GM21529 (cell line): ENCODE measurements around the gene MUC5B.
"Not testable (repeated sequence)": the region's sequence is repeated elsewhere in the genome, so short reads cannot be mapped to it uniquely, and the experiment has no call there.

Experiments used
- ATAC-seq: cut with Tn5 transposase; IDR thresholded peaks from one replicate; pipeline ENCODE4 v1.9.1; 2021; ENCODE audit not compliant: unreplicated experiment

MUC5B gene

GRCh38 chr11:1262172-1263006 lies 39.5 kb downstream of the MUC5B start:
- peak; percentile 96 for ATAC-seq

GRCh38 chr11:1263010-1263409 lies 40.1 kb downstream of the MUC5B start:
- no peak for ATAC-seq

DNA sequence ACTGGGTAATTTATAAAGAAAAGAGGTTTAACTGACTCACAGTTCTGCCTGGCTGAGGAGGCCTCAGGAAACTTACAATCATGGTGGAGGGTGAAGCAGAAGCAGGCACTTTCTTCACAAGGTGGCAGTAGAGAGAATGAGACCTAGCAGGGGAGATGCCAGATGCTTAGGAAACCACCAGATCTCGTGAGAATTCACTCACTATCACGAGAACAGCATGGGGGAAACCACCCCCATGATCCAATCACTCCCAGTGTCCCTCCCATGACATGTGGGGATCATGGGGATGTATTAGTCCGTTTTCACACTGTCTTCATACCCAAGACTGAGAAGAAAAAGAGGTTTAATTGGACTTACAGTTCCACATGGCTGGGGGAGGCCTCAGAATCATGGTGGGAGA lies 41.6 kb downstream of the MUC5B start:
- ATAC-seq, result not testable (repeated sequence)

- ATAC-seq, result not testable (repeated sequence)
These were observed 42.6 kb downstream of the MUC5B start for GRCh38 chr11:1265480-1265879.

DNA sequence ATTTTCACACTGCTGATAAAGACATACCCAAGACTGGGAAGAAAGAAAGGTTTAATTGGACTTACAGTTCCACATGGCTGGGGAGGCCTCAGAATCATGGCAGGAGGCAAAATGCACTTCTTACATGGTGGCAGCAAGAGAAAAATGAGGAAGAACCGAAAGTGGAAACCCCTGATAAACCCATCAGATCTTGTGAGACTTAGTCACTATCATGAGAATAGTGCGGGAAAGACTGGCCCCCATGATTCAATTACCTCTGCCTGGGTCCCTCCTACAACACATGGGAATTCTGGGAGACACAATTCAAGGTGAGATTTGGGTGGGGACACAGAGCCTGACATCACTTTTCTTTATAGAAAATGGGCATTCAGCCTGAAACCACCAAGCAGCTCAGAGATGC lies 44.1 kb downstream of the MUC5B start:
- not testable (repeated sequence) for ATAC-seq

DNA sequence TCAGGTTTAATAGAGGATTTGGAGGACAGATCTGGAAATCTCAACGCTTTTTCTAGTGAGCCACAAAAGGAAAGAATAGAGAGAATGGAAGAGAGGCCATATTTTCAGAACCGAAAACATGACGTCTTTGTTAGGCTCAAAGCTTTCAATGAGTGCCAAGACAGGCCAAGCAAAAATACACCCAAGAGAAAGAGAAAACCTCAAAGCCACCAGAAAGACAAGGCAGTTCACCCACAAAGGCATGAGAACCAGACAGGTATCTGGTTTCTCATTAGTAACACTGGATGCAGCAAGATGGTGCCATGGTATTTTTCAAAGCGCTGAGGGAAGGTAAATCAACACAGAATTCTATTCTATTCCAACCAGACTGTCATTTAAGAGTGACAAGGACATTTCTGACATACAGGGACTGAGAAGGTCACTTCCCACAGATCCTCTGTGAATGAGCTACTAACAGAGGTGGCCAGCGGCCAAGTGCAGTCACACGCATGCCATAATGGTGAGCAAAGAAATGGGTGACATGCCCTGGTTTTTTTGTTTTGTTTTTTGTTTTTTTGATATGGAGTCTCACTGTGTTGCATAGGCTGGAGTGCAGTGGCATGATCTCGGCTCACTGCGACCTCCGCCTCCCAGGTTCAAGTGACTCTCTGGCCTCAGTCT lies 44.7 kb downstream of the MUC5B start:
- ATAC-seq, result no peak

- no peak for ATAC-seq
These were observed 47.1 kb downstream of the MUC5B start for GRCh38 chr11:1269957-1270356.

DNA sequence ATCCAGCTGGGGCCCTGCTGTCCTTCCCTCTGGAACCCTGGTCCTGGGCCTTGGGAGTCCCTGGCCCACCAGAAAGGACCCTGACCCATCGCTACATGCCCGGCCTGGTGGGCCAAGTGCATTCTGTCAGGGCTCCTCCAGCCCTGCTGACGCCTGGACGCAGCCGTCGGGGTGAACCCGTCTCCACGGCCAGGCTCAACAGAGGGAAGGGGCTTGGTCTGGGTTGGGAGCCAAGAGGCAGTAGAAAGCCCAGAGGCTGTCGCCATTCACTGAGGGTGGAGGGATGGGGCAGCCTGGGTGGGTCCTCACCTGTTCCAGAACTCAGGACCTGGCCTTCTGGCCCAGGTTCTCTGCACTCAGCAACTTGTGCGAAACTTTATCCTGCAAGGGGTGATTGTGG lies 47.6 kb downstream of the MUC5B start:
- ATAC-seq, result no peak

GRCh38 chr11:1271002-1271401 lies 48.1 kb downstream of the MUC5B start:
- ATAC-seq, result no peak

DNA sequence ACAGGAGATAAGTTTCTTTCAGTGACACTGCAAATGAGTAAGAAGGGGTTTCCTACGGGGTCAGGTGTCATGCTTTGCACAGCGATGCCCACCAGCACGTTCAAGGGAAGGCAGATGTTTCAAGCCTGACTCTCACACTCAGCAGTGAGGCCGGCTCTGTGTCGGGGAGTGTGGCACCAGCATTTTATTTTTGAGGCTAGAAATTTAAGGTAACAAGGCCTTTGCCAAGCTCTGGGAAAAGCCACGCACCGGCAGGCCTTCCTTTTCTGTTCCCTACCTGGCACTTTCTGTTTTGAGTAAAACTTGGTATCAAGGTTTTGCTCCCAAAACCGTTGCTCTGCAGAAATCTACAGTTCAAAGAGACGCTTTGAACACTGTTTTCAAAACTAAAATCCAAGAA lies 48.5 kb downstream of the MUC5B start:
- ATAC-seq, result no peak

- no peak for ATAC-seq
These were observed 49.1 kb downstream of the MUC5B start for GRCh38 chr11:1271927-1272326.

GRCh38 chr11:1272531-1272930 lies 49.7 kb downstream of the MUC5B start:
- ATAC-seq, result no peak

GRCh38 chr11:1274501-1274900 lies 51.6 kb downstream of the MUC5B start:
- ATAC-seq, result no peak

DNA sequence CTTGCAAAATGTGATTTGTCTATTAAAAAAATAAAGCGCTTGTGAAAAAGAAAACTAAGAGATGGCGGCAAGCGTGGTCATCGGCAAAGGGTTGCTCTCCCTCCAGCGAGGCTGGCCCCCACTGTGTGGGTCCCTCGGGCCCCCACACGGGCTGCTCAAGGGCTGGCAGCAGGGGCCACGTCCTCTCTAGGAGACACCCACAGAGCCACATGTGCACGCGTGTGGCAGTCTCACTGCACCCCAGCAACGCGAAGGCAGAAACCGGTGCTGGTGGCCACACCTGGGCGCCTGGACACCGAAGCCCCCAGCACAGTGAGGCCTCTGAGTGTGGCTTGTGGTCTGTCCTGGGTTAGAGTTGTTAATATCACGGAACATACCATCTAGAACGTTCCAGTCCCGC lies 52.2 kb downstream of the MUC5B start:
- no peak for ATAC-seq

GRCh38 chr11:1276041-1276790 lies 53.4 kb downstream of the MUC5B start:
- no peak for ATAC-seq

GRCh38 chr11:1276866-1277615 lies 54.2 kb downstream of the MUC5B start:
- no peak for ATAC-seq

DNA sequence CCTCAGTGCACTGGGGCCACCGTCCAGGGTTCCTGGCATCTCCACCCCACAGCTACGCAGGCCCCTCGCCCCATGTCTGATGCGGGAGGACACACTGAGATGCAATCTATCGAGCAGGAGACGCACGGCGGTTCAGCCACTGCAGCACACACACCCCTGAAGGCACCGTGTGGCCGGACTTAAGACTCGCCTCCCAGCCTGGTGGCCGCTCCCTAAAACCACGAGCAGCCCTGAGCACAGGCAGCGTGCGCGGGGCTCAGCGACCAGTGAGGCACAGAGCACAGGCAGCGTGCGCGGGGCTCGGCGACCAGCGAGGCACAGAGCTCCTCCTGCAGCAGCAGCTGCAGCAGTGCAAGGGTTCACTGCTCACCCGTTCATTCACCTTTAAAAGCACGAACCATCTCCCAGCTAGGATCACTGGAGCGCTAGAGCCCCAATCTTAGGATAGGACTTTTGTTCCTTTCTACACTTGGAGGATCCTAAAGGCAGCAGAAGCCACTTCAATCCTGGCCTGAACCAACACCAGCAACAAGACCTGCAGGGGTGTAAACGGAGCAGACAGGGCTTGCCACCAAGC lies 55.2 kb downstream of the MUC5B start:
- ATAC-seq, result no peak

- no peak for ATAC-seq
These were observed 56.2 kb downstream of the MUC5B start for GRCh38 chr11:1278766-1279673.

GRCh38 chr11:1279674-1280055 lies 56.8 kb downstream of the MUC5B start:
- ATAC-seq, result no peak
